Measurements from ENCODE around the gene RBPJL. TPM values are rescaled to one million over a fixed set of nuclear protein-coding genes. Genes with fewer than 3 reads are reported as not detected.

The RBPJL gene
- total and polyA plus RNA-seq, 2 of the 13 experiments (the other 11 are each of a cell fraction or from before 2014, with no cell fraction given) = not detected

DNA sequence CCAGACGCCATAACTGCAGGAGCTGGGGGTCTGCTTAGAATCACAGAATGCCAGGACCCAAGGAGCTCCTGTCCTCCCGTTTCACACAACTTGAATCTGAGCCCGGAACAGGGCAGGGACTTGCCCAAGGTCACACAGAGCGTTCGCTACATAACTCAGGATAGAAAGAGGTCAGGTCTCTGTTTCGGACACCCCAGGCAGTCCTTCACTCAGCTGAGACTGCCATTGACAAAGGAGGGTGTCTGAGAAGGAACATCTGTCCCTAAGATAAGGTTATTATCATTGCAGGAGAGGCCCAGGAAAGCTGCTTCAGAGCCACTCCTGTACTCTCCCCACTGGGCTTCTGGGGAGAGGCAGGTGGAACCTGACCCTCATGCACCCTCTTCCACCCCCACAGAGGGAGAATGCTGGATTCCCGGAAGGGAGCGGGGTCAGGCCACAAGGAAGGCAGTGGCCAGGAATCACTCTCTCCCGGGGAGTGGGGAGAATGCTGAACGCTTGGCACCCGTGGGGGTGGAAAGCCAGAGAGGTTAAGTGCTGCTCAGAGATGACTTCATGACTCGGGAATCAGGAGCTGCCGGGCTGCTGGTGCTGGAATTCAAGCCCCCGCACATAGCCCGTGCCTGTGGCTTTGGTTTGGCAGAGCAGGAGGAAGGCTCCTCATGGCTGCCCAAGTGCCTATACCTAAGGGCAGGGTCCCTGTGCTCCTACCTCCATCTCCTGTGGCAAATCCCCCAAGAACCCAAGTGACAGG, 30.9 kb downstream of the RBPJL start (continued):
- TF ChIP-seq PRDM15 (CRISPR knock-in tag; IDR thresholded peaks at IDR 0.05) (no peak), ATM (IDR thresholded peaks at IDR 0.05; ENCODE audit: borderline replicate concordance) (no peak), CHD4 (IDR thresholded peaks at IDR 0.05; ENCODE audit: borderline replicate concordance, low read length) (peak; percentile 80), FOXA1 (IDR thresholded peaks at IDR 0.05) (no peak), FOXA1 (CRISPR knock-in tag; IDR thresholded peaks at IDR 0.05) (no peak), MTERF4 (CRISPR knock-in tag; IDR thresholded peaks at IDR 0.05) (no peak), FOSL1 (CRISPR knock-in tag; IDR thresholded peaks at IDR 0.05; ENCODE audit: borderline replicate concordance) (no peak), ZNF670 (CRISPR knock-in tag; IDR thresholded peaks at IDR 0.05; ENCODE audit: borderline replicate concordance) (no peak), NR2F6 (IDR thresholded peaks at IDR 0.05) (no peak), NR2F6 (CRISPR knock-in tag; IDR thresholded peaks at IDR 0.05) (peak; percentile 38; the same call in 1 of the 2 replicates), ZBTB1 (CRISPR knock-in tag; IDR thresholded peaks at IDR 0.05; ENCODE audit: borderline replicate concordance) (no peak), EED (CRISPR knock-in tag; IDR thresholded peaks at IDR 0.05) (no peak), ZNF720 (CRISPR knock-in tag; IDR thresholded peaks at IDR 0.05) (no peak)
- TF ChIP-seq, protein P1, sequence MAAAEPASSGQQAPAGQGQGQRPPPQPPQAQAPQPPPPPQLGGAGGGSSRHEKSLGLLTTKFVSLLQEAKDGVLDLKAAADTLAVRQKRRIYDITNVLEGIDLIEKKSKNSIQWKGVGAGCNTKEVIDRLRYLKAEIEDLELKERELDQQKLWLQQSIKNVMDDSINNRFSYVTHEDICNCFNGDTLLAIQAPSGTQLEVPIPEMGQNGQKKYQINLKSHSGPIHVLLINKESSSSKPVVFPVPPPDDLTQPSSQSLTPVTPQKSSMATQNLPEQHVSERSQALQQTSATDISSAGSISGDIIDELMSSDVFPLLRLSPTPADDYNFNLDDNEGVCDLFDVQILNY (CRISPR knock-in tag; conservative IDR thresholded peaks at IDR 0.05) = no peak
- TF ChIP-seq, protein P2, sequence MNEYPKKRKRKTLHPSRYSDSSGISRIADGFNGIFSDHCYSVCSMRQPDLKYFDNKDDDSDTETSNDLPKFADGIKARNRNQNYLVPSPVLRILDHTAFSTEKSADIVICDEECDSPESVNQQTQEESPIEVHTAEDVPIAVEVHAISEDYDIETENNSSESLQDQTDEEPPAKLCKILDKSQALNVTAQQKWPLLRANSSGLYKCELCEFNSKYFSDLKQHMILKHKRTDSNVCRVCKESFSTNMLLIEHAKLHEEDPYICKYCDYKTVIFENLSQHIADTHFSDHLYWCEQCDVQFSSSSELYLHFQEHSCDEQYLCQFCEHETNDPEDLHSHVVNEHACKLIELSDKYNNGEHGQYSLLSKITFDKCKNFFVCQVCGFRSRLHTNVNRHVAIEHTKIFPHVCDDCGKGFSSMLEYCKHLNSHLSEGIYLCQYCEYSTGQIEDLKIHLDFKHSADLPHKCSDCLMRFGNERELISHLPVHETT (CRISPR knock-in tag; conservative IDR thresholded peaks at IDR 0.05) = no peak
- TF ChIP-seq, protein P3, sequence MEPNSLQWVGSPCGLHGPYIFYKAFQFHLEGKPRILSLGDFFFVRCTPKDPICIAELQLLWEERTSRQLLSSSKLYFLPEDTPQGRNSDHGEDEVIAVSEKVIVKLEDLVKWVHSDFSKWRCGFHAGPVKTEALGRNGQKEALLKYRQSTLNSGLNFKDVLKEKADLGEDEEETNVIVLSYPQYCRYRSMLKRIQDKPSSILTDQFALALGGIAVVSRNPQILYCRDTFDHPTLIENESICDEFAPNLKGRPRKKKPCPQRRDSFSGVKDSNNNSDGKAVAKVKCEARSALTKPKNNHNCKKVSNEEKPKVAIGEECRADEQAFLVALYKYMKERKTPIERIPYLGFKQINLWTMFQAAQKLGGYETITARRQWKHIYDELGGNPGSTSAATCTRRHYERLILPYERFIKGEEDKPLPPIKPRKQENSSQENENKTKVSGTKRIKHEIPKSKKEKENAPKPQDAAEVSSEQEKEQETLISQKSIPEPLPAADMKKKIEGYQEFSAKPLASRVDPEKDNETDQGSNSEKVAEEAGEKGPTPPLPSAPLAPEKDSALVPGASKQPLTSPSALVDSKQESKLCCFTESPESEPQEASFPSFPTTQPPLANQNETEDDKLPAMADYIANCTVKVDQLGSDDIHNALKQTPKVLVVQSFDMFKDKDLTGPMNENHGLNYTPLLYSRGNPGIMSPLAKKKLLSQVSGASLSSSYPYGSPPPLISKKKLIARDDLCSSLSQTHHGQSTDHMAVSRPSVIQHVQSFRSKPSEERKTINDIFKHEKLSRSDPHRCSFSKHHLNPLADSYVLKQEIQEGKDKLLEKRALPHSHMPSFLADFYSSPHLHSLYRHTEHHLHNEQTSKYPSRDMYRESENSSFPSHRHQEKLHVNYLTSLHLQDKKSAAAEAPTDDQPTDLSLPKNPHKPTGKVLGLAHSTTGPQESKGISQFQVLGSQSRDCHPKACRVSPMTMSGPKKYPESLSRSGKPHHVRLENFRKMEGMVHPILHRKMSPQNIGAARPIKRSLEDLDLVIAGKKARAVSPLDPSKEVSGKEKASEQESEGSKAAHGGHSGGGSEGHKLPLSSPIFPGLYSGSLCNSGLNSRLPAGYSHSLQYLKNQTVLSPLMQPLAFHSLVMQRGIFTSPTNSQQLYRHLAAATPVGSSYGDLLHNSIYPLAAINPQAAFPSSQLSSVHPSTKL (CRISPR knock-in tag; IDR thresholded peaks at IDR 0.05) = 0 out of 2 replicates have a peak, but pooled peaks have one; percentile 1
- TF ChIP-seq, protein P4, sequence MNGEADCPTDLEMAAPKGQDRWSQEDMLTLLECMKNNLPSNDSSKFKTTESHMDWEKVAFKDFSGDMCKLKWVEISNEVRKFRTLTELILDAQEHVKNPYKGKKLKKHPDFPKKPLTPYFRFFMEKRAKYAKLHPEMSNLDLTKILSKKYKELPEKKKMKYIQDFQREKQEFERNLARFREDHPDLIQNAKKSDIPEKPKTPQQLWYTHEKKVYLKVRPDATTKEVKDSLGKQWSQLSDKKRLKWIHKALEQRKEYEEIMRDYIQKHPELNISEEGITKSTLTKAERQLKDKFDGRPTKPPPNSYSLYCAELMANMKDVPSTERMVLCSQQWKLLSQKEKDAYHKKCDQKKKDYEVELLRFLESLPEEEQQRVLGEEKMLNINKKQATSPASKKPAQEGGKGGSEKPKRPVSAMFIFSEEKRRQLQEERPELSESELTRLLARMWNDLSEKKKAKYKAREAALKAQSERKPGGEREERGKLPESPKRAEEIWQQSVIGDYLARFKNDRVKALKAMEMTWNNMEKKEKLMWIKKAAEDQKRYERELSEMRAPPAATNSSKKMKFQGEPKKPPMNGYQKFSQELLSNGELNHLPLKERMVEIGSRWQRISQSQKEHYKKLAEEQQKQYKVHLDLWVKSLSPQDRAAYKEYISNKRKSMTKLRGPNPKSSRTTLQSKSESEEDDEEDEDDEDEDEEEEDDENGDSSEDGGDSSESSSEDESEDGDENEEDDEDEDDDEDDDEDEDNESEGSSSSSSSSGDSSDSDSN (CRISPR knock-in tag; IDR thresholded peaks at IDR 0.05) = no peak

Measured in HepG2 (cell line).